KMS-11 (cell line): ENCODE results near the gene TMEM62.
A peak's percentile ranks its signal among the peaks of the same experiment; 100 is the strongest.
"Not testable (repeated sequence)": the region's sequence is repeated elsewhere in the genome, so short reads cannot be mapped to it uniquely, and the experiment has no call there.

Experiments
- H2AFZ ChIP-seq: fragments of 200-600 bp; sonication (generic); 2 replicates; pipeline ENCODE4 v1.6.1; 2016; ENCODE audit warnings: antibody characterized with exemption, mixed run types, low read depth
- H3K27ac ChIP-seq: fragments of 200-600 bp; sonication (generic); 2 replicates; pipeline ENCODE4 v1.6.1; 2016; ENCODE audit warnings: mild to moderate bottlenecking, mixed run types
- H3K27me3 ChIP-seq: fragments of 200-600 bp; sonication (generic); 2 replicates; pipeline ENCODE4 v1.6.1; 2017; ENCODE audit warnings: mild to moderate bottlenecking, low read depth, mixed run types, moderate library complexity; ENCODE audit not compliant: insufficient read depth
- H3K36me3 ChIP-seq: fragments of 200-600 bp; sonication (generic); 2 replicates; pipeline ENCODE4 v1.6.1; 2017; ENCODE audit warnings: mild to moderate bottlenecking, mixed run types; ENCODE audit not compliant: insufficient read depth
- H3K4me1 ChIP-seq: fragments of 200-600 bp; sonication (generic); 2 replicates; pipeline ENCODE4 v1.6.1; 2016; ENCODE audit warnings: mild to moderate bottlenecking, low read depth, mixed run types; ENCODE audit not compliant: poor library complexity, severe bottlenecking
- H3K4me2 ChIP-seq: fragments of 200-600 bp; sonication (generic); 2 replicates; pipeline ENCODE4 v1.7.0; 2016; ENCODE audit warnings: mild to moderate bottlenecking, mixed run types
- H3K4me3 ChIP-seq: fragments of 200-600 bp; sonication (generic); IDR thresholded peaks from 2 replicates; pipeline ENCODE4 v1.6.1; 2017; ENCODE audit warnings: low read depth, low read length, mixed read lengths; ENCODE audit not compliant: insufficient read depth
- H3K79me2 ChIP-seq: fragments of 200-600 bp; sonication (generic); 2 replicates; pipeline ENCODE4 v1.6.1; 2016; ENCODE audit warnings: low read depth, mixed run types; ENCODE audit not compliant: insufficient read depth
- H3K9ac ChIP-seq: fragments of 200-600 bp; sonication (generic); 2 replicates; pipeline ENCODE4 v1.6.1; 2016; ENCODE audit warnings: mild to moderate bottlenecking, mixed run types
- H4K20me1 ChIP-seq: fragments of 200-600 bp; sonication (generic); 2 replicates; pipeline ENCODE4 v1.6.1; 2016; ENCODE audit warnings: mild to moderate bottlenecking, mixed run types; ENCODE audit not compliant: insufficient read depth
- TF ChIP-seq, protein P1 (sequence below): fragments of 200-600 bp; sonication (generic); conservative IDR thresholded peaks from 2 replicates; pipeline ENCODE4 v1.6.1; 2017; ENCODE audit warnings: low read depth, mild to moderate bottlenecking, antibody characterized with exemption, low read length, moderate library complexity, mixed read lengths

TMEM62 gene

DNA sequence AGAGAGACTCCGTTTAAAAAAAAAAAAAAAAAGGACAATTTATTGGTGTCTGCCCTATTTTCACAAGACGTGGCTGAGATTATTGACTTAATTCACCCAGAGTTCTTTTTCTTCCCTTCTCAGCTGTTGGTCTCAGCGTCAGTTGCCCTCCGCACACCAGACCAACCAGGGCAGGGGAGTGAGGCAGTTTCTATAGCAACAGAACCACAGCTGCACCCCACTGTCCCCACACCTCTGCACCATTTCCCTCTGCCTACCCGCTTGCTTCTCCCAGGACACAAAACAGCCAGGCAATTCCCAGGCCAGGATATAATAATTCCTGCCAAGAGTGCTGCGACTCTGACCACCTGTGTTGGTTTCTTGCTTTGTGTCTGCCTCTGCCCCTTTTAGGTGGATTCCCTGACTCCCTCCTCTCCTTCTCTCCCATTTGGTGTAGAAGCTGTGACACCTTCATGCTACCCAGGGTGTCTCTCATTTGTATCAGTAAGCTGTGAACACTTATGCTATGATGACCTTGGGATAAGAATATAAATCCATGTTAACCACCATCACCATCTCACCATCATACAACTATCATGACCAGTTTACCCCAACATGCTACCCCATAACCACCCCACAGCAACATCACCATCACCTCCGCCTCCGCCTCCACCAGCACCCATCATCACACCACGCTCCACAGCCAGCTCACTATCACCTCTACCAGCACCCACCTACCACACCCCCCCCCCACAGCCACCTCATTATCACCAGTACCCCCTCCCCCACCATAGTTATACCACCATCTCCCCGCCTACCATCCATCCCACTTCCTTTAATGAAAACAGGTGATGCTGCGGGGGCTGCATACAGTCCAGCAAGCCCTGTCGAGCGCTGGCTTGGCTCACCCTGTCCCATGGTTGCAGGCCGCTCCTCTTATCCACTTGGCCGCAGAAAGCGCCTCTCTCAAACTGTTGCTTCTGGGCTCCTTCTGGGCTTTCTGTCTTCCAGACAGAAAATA, 86.8 kb downstream of the TMEM62 start:
- no peaks in the 10 kb centered on the region for H3K4me1 ChIP-seq
- H3K9ac ChIP-seq = no peak overlapping the region
- H2AFZ ChIP-seq = no peak overlapping the region

DNA sequence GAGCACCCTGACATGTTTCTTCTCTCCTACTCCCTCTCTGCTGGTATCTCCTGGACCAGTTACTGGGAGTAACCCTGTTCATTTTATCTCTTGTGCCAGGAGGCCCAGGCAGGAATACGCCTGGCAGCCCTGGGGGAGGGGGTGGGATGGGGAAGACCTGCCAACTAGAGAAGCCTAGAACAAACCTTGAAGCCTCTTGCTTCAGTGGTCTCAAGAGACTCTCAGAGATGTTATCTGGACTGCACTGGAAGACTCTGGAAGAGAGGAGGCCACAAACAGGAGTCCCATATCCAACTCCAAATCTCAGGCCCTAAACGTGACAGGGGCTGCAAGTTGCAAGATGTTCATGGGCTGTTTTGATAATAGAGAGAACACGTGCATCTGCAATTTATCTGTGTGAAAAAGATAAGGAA, 87.6 kb downstream of the TMEM62 start, which contains the start of gene EPB42:
EPB42 (minus strand) TSS at position 28 of the 413 bp plus-strand sequence. CDS start 193 bp downstream, outside the sequence.
- no peaks in the 10 kb centered on the region for H3K4me1 ChIP-seq
- H3K27me3 ChIP-seq = no peaks in the 10 kb centered on the region
- no peak within 1 kb of the TSS for H3K27ac ChIP-seq
- H3K36me3 ChIP-seq = no peaks in the 10 kb centered on the region
- no peak within 1 kb of the TSS for H2AFZ ChIP-seq
- H3K4me2 ChIP-seq = no peak within 1 kb of the TSS
- H3K9ac ChIP-seq = no peak within 1 kb of the TSS
- H4K20me1 ChIP-seq = no peaks in the 10 kb centered on the region
- TF ChIP-seq, protein P1, sequence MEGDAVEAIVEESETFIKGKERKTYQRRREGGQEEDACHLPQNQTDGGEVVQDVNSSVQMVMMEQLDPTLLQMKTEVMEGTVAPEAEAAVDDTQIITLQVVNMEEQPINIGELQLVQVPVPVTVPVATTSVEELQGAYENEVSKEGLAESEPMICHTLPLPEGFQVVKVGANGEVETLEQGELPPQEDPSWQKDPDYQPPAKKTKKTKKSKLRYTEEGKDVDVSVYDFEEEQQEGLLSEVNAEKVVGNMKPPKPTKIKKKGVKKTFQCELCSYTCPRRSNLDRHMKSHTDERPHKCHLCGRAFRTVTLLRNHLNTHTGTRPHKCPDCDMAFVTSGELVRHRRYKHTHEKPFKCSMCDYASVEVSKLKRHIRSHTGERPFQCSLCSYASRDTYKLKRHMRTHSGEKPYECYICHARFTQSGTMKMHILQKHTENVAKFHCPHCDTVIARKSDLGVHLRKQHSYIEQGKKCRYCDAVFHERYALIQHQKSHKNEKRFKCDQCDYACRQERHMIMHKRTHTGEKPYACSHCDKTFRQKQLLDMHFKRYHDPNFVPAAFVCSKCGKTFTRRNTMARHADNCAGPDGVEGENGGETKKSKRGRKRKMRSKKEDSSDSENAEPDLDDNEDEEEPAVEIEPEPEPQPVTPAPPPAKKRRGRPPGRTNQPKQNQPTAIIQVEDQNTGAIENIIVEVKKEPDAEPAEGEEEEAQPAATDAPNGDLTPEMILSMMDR = no peak
- no peaks in the 10 kb centered on the region for H3K79me2 ChIP-seq
- H3K4me3 ChIP-seq = no peak within 1 kb of the TSS

More for the DNA sequence above, 86.8 kb downstream of the TMEM62 start:
- Histone ChIP-seq H3K27me3 (no peaks in the 10 kb centered on the region), H4K20me1 (no peaks in the 10 kb centered on the region), H3K36me3 (no peaks in the 10 kb centered on the region), H3K4me2 (no peak overlapping the region), H3K4me3 (no peak overlapping the region), H3K79me2 (no peaks in the 10 kb centered on the region), H3K27ac (no peak overlapping the region)
- TF ChIP-seq, protein P1 = no peak

DNA sequence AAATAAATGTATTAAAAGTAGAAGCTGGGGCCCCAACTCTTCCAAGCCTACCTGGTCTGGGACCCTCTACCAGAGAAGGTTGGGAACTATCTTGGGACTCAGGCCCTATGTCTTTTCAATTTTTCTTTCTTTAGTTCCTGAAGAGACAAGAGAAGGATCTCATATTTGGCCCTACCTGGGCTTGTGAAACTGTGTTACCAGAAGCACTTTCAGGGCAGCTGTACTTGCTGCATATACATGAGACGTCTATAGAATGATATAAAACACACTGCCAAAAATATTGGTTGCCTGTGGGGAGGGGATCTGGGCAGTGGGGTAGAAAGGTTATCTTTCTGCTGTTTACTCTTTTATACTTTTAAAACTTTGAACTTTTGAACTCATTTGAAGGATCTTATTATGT, 88.0 kb downstream of the TMEM62 start:
- no peak overlapping the region for H3K4me2 ChIP-seq
- H3K27ac ChIP-seq = no peak overlapping the region
- no peaks in the 10 kb centered on the region for H3K36me3 ChIP-seq
- no peak overlapping the region for H2AFZ ChIP-seq
- H3K4me1 ChIP-seq = no peaks in the 10 kb centered on the region
- H3K27me3 ChIP-seq = no peaks in the 10 kb centered on the region
- TF ChIP-seq, protein P1 = no peak
- no peak overlapping the region for H3K4me3 ChIP-seq
- H4K20me1 ChIP-seq = no peaks in the 10 kb centered on the region
- H3K9ac ChIP-seq = no peak overlapping the region
- H3K79me2 ChIP-seq = no peaks in the 10 kb centered on the region

DNA sequence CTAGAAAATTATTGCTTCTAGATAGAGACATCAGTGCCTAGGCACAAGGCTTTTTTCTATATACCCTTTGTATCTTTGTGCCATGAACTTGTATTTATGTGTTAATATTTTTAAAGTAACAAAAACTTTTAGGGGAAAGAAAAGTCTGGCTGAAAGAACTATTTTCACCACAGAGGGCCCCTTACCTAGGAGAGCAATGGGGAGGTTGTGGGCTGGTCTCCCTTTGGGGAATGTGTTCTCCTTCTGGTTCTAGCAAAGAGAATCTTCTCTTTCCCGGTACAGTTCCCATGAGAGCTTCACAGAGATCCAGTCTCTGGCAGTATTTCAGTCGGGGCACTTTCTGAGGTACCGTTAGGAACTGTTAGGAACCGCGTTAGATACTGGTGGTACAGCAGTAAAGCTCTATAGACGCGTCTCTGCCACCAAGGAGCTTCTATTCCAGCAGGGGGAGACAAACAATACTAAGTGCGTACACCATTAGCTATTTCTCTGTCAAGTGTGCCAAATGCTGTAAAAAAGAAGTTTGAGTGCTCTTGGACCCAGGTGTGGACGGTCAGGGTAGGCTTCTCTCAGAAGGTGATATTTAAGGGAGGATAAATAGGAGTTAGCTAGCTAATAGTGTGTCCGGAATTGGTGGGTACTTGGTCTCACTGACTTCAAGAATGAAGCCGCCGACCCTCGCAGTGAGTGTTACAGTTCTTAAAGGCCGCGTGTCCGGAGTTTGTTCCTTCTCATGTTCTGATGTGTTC, 92.0 kb downstream of the TMEM62 start:
- H3K27ac ChIP-seq = no peak overlapping the region
- H4K20me1 ChIP-seq = no peaks in the 10 kb centered on the region
- no peak overlapping the region for H3K9ac ChIP-seq
- H3K4me1 ChIP-seq = no peaks in the 10 kb centered on the region
- H3K4me2 ChIP-seq = no peak overlapping the region
- TF ChIP-seq, protein P1 = peak; percentile 71
- no peaks in the 10 kb centered on the region for H3K27me3 ChIP-seq
- H2AFZ ChIP-seq = no peak overlapping the region; the same call in 1 of the 2 replicates
- no peaks in the 10 kb centered on the region for H3K79me2 ChIP-seq
- H3K4me3 ChIP-seq = no peak overlapping the region
- no peaks in the 10 kb centered on the region for H3K36me3 ChIP-seq

DNA sequence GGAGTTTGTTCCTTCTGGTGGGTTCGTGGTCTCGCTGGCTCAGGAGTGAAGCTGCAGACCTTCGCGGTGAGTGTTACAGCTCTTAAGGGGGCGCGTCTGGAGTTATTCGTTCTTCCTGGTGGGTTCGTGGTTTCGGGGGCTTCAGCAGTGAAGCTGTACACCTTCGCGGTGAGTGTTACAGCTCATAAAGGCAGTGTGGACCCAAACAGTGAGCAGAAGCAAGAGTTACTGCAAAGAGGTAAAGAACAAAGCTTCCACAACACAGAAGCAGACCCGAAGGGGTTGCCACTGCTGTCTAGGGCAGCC, 92.5 kb downstream of the TMEM62 start:
- H4K20me1 ChIP-seq, H3K9ac ChIP-seq, H2AFZ ChIP-seq, H3K27me3 ChIP-seq, H3K27ac ChIP-seq, H3K4me1 ChIP-seq, H3K36me3 ChIP-seq, H3K4me2 ChIP-seq, H3K79me2 ChIP-seq, H3K4me3 ChIP-seq: not testable (repeated sequence)
